IMR-90 (cell line): ENCODE results near the gene IER3.

ENCODE experiments used
- BHLHE40 ChIP-seq: fragments of 150-350 bp; IDR thresholded peaks from 2 replicates; pipeline ENCODE4 v1.6.1; 2016; ENCODE audit warnings: mild to moderate bottlenecking, low read depth, low read length
- CEBPB ChIP-seq: IDR thresholded peaks from 2 replicates; pipeline ENCODE4 v1.6.1; 2012; ENCODE audit warnings: low read depth, low read length, improper control_type of control experiment
- CTCF ChIP-seq: conservative IDR thresholded peaks from 2 replicates; pipeline ENCODE4 v1.5.1; 2012; ENCODE audit warnings: mild to moderate bottlenecking, low read depth, low read length, improper control_type of control experiment
- ELK1 ChIP-seq: fragments of 150-350 bp; IDR thresholded peaks from 2 replicates; pipeline ENCODE4 v1.6.1; 2016; ENCODE audit warnings: low read depth, mild to moderate bottlenecking, low read length, moderate library complexity, borderline replicate concordance
- POLR2A ChIP-seq: IDR thresholded peaks from 2 replicates; pipeline ENCODE4 v1.6.1; 2012; ENCODE audit warnings: mild to moderate bottlenecking, low read depth, low read length
- RAD21 ChIP-seq: IDR thresholded peaks from 2 replicates; pipeline ENCODE4 v1.6.1; 2012; ENCODE audit warnings: low read length, improper control_type of control experiment
- SMC3 ChIP-seq: fragments of 150-350 bp; IDR thresholded peaks from 2 replicates; pipeline ENCODE4 v1.6.1; 2016; ENCODE audit warnings: low read depth, mild to moderate bottlenecking, antibody characterized with exemption, low read length, moderate library complexity
- USF2 ChIP-seq: fragments of 150-350 bp; IDR thresholded peaks from 2 replicates; pipeline ENCODE4 v1.6.1; 2017; ENCODE audit warnings: mild to moderate bottlenecking, antibody characterized with exemption, low read length, low read depth

- no peak for TF ChIP-seq RAD21
- no peak for TF ChIP-seq BHLHE40
- TF ChIP-seq CTCF: no peak
- no peak for TF ChIP-seq USF2
- no peak for TF ChIP-seq POLR2A
- TF ChIP-seq ELK1: no peak
- no peak for TF ChIP-seq SMC3
- TF ChIP-seq CEBPB: no peak
Measured at GRCh38 chr6:30703011-30703410, 41.3 kb downstream of the IER3 start.
